ENCODE data around the gene TRIM31.
A peak's percentile ranks its signal among the peaks of the same experiment; 100 is the strongest.

TRIM31 gene

DNA sequence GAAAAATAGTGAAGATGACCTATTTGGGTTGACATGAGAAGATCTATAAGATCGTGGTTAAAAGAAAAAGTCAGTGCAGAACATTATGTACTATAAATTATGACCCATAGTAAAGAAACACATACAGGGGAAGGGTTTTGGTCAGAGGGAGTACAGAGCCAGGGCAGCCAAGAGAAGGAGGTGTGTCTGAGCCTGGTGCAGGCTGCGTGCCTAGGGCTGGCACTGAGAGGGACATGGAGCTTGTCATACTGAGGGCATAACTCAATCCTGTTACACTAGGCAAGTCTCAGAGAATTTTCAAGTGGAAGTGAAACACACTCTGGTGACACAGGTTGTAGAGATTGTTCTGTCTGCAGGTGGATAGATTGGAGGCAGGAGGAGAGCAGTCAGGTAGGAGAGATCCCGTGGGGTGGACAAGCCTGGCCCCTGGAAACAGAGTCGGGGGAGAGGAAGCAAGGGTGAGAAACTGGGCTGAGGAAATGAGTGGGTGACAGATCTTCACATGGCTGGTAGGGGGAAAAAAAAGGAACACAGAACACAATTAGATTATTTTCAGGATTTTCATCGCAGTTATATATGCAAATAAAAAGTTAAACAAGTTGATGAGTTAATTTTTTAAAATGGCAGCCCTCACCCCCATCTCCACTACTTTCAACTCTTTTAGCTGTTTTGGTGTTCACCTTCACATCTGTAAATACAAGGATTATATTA lies 18.8 kb downstream of the TRIM31 start:
- H2AFZ ChIP-seq (ENCODE audit: low read length): no peak overlapping the region
- H3K4ac ChIP-seq (ENCODE audit: low read length): no peak overlapping the region
- no peak overlapping the region for H3K27ac ChIP-seq (replicated peaks; ENCODE audit: low read length)
- H3K4me2 ChIP-seq (ENCODE audit: insufficient read depth, low read length, poor library complexity, severe bottlenecking): no peak overlapping the region
- H3K14ac ChIP-seq (ENCODE audit: low read length): no peak overlapping the region
- no peak overlapping the region for H2BK120ac ChIP-seq (ENCODE audit: low read depth, low read length)
- peaks cover 0 to 74% (median 22%) of the 10 kb centered on the region in 3 experiments for H3K27me3 ChIP-seq (ENCODE audit: control insufficient read depth in 3 of 3, insufficient read depth in 3 of 3, low read depth in 1 of 3, low read length in 3 of 3)
- H3K23ac ChIP-seq (ENCODE audit: low read depth, low read length, poor library complexity): no peak overlapping the region
- peaks cover 0 to under 1% of the 10 kb centered on the region in 2 donors for H3K9me3 ChIP-seq (replicated peaks in 1 of 2; ENCODE audit: control insufficient read depth in 2 of 2, insufficient read depth in 1 of 2, low read depth in 1 of 2, low read length in 2 of 2)
- H4K91ac ChIP-seq (ENCODE audit: low read depth, low read length, poor library complexity): no peak overlapping the region
- H2BK5ac ChIP-seq (ENCODE audit: low read length): no peak overlapping the region
- no peaks in the 10 kb centered on the region for H3K79me1 ChIP-seq (ENCODE audit: low read depth, low read length)
- H4K8ac ChIP-seq (ENCODE audit: low read depth, low read length): no peak overlapping the region
- H2BK15ac ChIP-seq (ENCODE audit: low read length): no peak overlapping the region
- no peak overlapping the region for H3K18ac ChIP-seq (ENCODE audit: low read length)
- no CpG with 5 or more reads among the region's 5 CpGs for WGBS, 2 donors (ENCODE audit: extremely low coverage in 2 of 2, insufficient read length in 2 of 2, insufficient replicate concordance in 1 of 2)
- no peak for DNase-seq (ENCODE audit: low spot score)
- no peaks in the 10 kb centered on the region for H3K36me3 ChIP-seq (replicated peaks in 1 of 2; ENCODE audit: control insufficient read depth in 2 of 2, insufficient read depth in 2 of 2, low read length in 2 of 2)
- no peaks in the 10 kb centered on the region for H3K4me1 ChIP-seq (ENCODE audit: control insufficient read depth in 2 of 2, insufficient read depth in 1 of 2, low read depth in 1 of 2, low read length in 2 of 2)
- H3K4me3 ChIP-seq (ENCODE audit: low read length in 2 of 2): no peak overlapping the region
- H2BK12ac ChIP-seq (ENCODE audit: low read length): no peak overlapping the region
- H3K9ac ChIP-seq (ENCODE audit: low read depth, low read length, poor library complexity): no peak overlapping the region
- H2AK5ac ChIP-seq (ENCODE audit: low read depth, low read length): no peak overlapping the region

DNA sequence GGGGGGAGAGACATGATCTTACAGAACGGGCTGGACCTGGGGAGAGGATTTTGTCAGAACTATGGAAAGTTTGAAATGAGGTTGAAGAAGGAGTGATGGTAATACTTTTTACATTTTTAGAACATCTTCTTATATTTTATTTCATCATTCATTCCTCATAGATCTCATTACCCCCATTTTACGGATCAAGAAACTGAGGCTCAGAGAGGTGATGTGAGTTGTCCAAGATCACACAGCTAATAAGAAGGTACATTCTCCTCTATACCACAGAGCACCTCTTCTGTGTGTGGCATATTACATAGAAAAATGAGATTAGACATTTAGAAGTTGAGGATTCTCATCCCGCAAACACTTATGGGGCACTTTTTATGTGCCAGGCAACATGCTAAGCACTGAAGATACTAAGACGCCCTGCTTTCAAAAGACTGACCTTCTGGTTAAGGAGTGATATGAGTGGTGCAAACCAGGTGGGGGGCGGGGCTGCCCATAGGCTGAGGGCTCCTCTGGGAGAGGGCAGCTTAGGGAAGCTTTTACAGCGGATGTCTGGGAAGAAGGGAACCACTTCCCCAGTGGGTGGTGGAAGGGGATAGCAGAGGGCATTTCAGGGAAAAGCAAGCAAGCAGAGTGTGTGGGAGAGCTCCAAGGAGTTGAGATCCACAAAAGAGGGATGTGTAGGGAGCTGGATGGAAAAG lies 19.9 kb downstream of the TRIM31 start:
- no peak for DNase-seq (ENCODE audit: low spot score)
- Histone ChIP-seq H2BK12ac (ENCODE audit: low read length) (no peak overlapping the region), H2AK5ac (ENCODE audit: low read depth, low read length) (no peak overlapping the region), H3K23ac (ENCODE audit: low read depth, low read length, poor library complexity) (no peak overlapping the region), H3K36me3 (replicated peaks in 1 of 2; ENCODE audit: control insufficient read depth in 2 of 2, insufficient read depth in 2 of 2, low read length in 2 of 2) (no peaks in the 10 kb centered on the region), H3K18ac (ENCODE audit: low read length) (no peak overlapping the region), H3K9ac (ENCODE audit: low read depth, low read length, poor library complexity) (no peak overlapping the region), H2BK15ac (ENCODE audit: low read length) (no peak overlapping the region), H2AFZ (ENCODE audit: low read length) (no peak overlapping the region), H3K9me3 (replicated peaks in 1 of 2; ENCODE audit: control insufficient read depth in 2 of 2, insufficient read depth in 1 of 2, low read depth in 1 of 2, low read length in 2 of 2) (no peaks in the 10 kb centered on the region), H4K8ac (ENCODE audit: low read depth, low read length) (no peak overlapping the region), H3K4me2 (ENCODE audit: insufficient read depth, low read length, poor library complexity, severe bottlenecking) (no peak overlapping the region), H3K27ac (replicated peaks; ENCODE audit: low read length) (no peak overlapping the region), H2BK120ac (ENCODE audit: low read depth, low read length) (no peak overlapping the region), H3K27me3 (ENCODE audit: control insufficient read depth in 3 of 3, insufficient read depth in 3 of 3, low read depth in 1 of 3, low read length in 3 of 3) (peaks cover 0 to 70% (median 14%) of the 10 kb centered on the region in 3 experiments), H3K4me1 (ENCODE audit: control insufficient read depth in 2 of 2, insufficient read depth in 1 of 2, low read depth in 1 of 2, low read length in 2 of 2) (no peaks in the 10 kb centered on the region), H3K79me1 (ENCODE audit: low read depth, low read length) (no peaks in the 10 kb centered on the region), H4K91ac (ENCODE audit: low read depth, low read length, poor library complexity) (no peak overlapping the region), H3K14ac (ENCODE audit: low read length) (no peak overlapping the region), H3K4me3 (ENCODE audit: low read length in 2 of 2) (no peak overlapping the region), H3K4ac (ENCODE audit: low read length) (no peak overlapping the region), H2BK5ac (ENCODE audit: low read length) (no peak overlapping the region)
- no CpG with 5 or more reads among the region's 6 CpGs for WGBS, 2 donors (ENCODE audit: extremely low coverage in 2 of 2, insufficient read length in 2 of 2, insufficient replicate concordance in 1 of 2)

DNA sequence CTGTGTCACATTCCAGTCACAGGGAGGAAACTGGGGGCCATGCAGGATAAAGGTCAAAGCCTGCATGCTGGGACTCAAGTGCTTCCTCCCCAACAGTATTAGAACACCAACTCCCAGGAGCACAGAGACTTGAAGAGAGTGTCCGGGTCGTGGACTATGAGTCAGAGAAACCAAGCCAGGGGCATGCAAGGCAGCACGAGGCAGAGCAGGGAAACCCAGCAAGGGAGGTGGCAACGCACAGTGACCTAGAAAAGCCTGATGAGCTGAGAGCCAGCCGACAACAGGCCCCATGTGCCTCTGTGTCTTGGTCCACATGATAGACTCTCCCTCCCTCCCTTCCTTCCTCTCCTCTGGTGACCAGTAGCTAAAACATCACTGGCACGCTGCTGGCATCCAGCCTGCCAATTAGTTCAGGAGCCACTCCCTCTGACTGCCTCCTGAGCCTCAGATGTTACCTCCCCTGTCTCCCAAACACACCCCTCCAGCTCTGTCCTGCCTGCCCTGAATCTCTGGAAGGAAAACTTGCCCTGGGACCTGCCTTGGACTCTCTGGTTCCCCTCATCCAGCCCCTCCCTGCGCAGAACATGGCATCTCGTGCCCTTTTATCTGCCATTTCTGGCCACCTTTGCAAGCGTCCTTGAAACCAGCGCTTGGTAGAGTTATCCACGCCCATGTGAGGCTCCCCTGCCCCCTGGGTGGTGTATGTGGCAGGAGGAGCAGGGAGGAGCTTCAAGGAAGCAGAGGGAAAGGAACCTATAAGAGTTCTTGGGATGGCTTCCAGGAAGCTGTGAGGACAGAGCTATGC lies 21.1 kb downstream of the TRIM31 start:
- Histone ChIP-seq H2BK5ac (ENCODE audit: low read length) (no peak overlapping the region), H2AFZ (ENCODE audit: low read length) (peak overlapping the region; percentile 3), H2BK15ac (ENCODE audit: low read length) (no peak overlapping the region), H3K4me3 (ENCODE audit: low read length in 2 of 2) (no peak overlapping the region), H3K18ac (ENCODE audit: low read length) (no peak overlapping the region), H2BK120ac (ENCODE audit: low read depth, low read length) (no peak overlapping the region), H3K4ac (ENCODE audit: low read length) (no peak overlapping the region), H3K23ac (ENCODE audit: low read depth, low read length, poor library complexity) (no peak overlapping the region), H3K14ac (ENCODE audit: low read length) (no peak overlapping the region), H3K79me1 (ENCODE audit: low read depth, low read length) (no peaks in the 10 kb centered on the region), H4K8ac (ENCODE audit: low read depth, low read length) (no peak overlapping the region), H3K4me1 (ENCODE audit: control insufficient read depth in 2 of 2, insufficient read depth in 1 of 2, low read depth in 1 of 2, low read length in 2 of 2) (no peaks in the 10 kb centered on the region), H3K9ac (ENCODE audit: low read depth, low read length, poor library complexity) (no peak overlapping the region), H3K27me3 (ENCODE audit: control insufficient read depth in 3 of 3, insufficient read depth in 3 of 3, low read depth in 1 of 3, low read length in 3 of 3) (peaks cover 0 to 58% (median 7%) of the 10 kb centered on the region in 3 experiments), H4K91ac (ENCODE audit: low read depth, low read length, poor library complexity) (no peak overlapping the region), H2BK12ac (ENCODE audit: low read length) (no peak overlapping the region), H3K36me3 (replicated peaks in 1 of 2; ENCODE audit: control insufficient read depth in 2 of 2, insufficient read depth in 2 of 2, low read length in 2 of 2) (no peaks in the 10 kb centered on the region), H2AK5ac (ENCODE audit: low read depth, low read length) (no peak overlapping the region), H3K27ac (replicated peaks; ENCODE audit: low read length) (no peak overlapping the region), H3K9me3 (replicated peaks in 1 of 2; ENCODE audit: control insufficient read depth in 2 of 2, insufficient read depth in 1 of 2, low read depth in 1 of 2, low read length in 2 of 2) (no peaks in the 10 kb centered on the region), H3K4me2 (ENCODE audit: insufficient read depth, low read length, poor library complexity, severe bottlenecking) (no peak overlapping the region)
- WGBS, 2 donors (ENCODE audit: extremely low coverage in 2 of 2, insufficient read length in 2 of 2, insufficient replicate concordance in 1 of 2): no CpG with 5 or more reads among the region's 11 CpGs
- DNase-seq (ENCODE audit: low spot score): no peak

DNA sequence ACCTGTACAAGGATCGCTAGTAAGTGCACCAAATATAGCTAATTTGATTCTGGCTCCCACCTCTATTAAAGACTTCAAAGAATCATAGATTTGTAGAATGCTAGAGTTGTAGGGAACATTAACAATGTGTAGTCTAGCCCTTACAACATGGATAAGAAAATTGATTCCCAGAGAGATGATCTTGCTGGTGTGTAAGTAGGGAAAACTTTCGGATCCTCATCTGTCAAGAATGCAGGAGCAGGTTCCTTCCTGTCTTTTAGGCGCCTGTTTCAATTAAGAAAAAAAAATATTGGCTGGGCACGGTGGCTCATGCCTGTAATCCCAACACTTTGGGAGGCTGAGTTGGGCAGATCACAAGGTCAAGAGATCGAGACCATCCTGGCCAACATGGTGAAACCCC lies 25.0 kb downstream of the TRIM31 start:
- H2BK120ac ChIP-seq (ENCODE audit: low read depth, low read length): no peak overlapping the region
- H3K18ac ChIP-seq (ENCODE audit: low read length): no peak overlapping the region
- no peak overlapping the region for H3K4ac ChIP-seq (ENCODE audit: low read length)
- no peak overlapping the region for H2BK15ac ChIP-seq (ENCODE audit: low read length)
- no peak overlapping the region for H2AFZ ChIP-seq (ENCODE audit: low read length)
- no peak overlapping the region for H3K9ac ChIP-seq (ENCODE audit: low read depth, low read length, poor library complexity)
- no peak for DNase-seq (ENCODE audit: low spot score)
- no peaks in the 10 kb centered on the region for H3K36me3 ChIP-seq (replicated peaks in 1 of 2; ENCODE audit: control insufficient read depth in 2 of 2, insufficient read depth in 2 of 2, low read length in 2 of 2)
- H3K4me1 ChIP-seq (ENCODE audit: control insufficient read depth in 2 of 2, insufficient read depth in 1 of 2, low read depth in 1 of 2, low read length in 2 of 2): no peaks in the 10 kb centered on the region
- H3K4me3 ChIP-seq (ENCODE audit: low read length in 2 of 2): no peak overlapping the region
- H4K91ac ChIP-seq (ENCODE audit: low read depth, low read length, poor library complexity): no peak overlapping the region
- H3K4me2 ChIP-seq (ENCODE audit: insufficient read depth, low read length, poor library complexity, severe bottlenecking): no peak overlapping the region
- peaks cover 0 to 29% (median 0%) of the 10 kb centered on the region in 3 experiments for H3K27me3 ChIP-seq (ENCODE audit: control insufficient read depth in 3 of 3, insufficient read depth in 3 of 3, low read depth in 1 of 3, low read length in 3 of 3)
- no peaks in the 10 kb centered on the region for H3K79me1 ChIP-seq (ENCODE audit: low read depth, low read length)
- WGBS, 2 donors (ENCODE audit: extremely low coverage in 2 of 2, insufficient read length in 2 of 2, insufficient replicate concordance in 1 of 2): no CpG with 5 or more reads among the region's 5 CpGs
- no peak overlapping the region for H3K27ac ChIP-seq (replicated peaks; ENCODE audit: low read length)
- no peaks in the 10 kb centered on the region for H3K9me3 ChIP-seq (replicated peaks in 1 of 2; ENCODE audit: control insufficient read depth in 2 of 2, insufficient read depth in 1 of 2, low read depth in 1 of 2, low read length in 2 of 2)
- no peak overlapping the region for H3K23ac ChIP-seq (ENCODE audit: low read depth, low read length, poor library complexity)
- H2BK5ac ChIP-seq (ENCODE audit: low read length): no peak overlapping the region
- H2BK12ac ChIP-seq (ENCODE audit: low read length): no peak overlapping the region
- no peak overlapping the region for H3K14ac ChIP-seq (ENCODE audit: low read length)
- H4K8ac ChIP-seq (ENCODE audit: low read depth, low read length): no peak overlapping the region
- H2AK5ac ChIP-seq (ENCODE audit: low read depth, low read length): no peak overlapping the region
